GM12892 (cell line): ENCODE results near the gene PTPN22.

ENCODE experiments used
- DNase-seq: peaks from one replicate; pipeline ENCODE4 v3.0.0; 2011; ENCODE audit not compliant: insufficient read length
- FAIRE-seq: peaks from 2 replicates; lab custom pipeline; 2011; peaks lifted over from hg19 to GRCh38; lab: Jason Lieb, UNC
- POLR2A ChIP-seq: IDR thresholded peaks from 2 replicates; pipeline ENCODE4 v1.6.1; 2011; ENCODE audit warnings: low read depth, low read length, control low read depth
- POLR2AphosphoS5 ChIP-seq: IDR thresholded peaks from 2 replicates; pipeline ENCODE4 v1.6.1; 2011; ENCODE audit warnings: low read depth, low read length, control low read depth
- TAF1 ChIP-seq: IDR thresholded peaks from 2 replicates; pipeline ENCODE4 v1.6.1; 2011; ENCODE audit warnings: low read depth, mild to moderate bottlenecking, control low read depth, low read length, borderline replicate concordance

PTPN22 gene

GRCh38 chr1:113886417-113887401 is 15.2 kb upstream of the PTPN22 start:
- TF ChIP-seq POLR2AphosphoS5 (no peak), TAF1 (no peak), POLR2A (no peak)
- DNase-seq (no peak), FAIRE-seq (no peak)

- no peak for TF ChIP-seq POLR2AphosphoS5
- no peak for TF ChIP-seq TAF1
- TF ChIP-seq POLR2A: no peak
- DNase-seq (no peak), FAIRE-seq (no peak)
Observed at GRCh38 chr1:113881661-113882060, 10.1 kb upstream of the PTPN22 start.

- DNase-seq (no peak), FAIRE-seq (no peak)
- no peak for TF ChIP-seq TAF1
- no peak for TF ChIP-seq POLR2AphosphoS5
- TF ChIP-seq POLR2A: no peak
Observed at GRCh38 chr1:113879739-113880038, 8.2 kb upstream of the PTPN22 start.

- TF ChIP-seq TAF1 (no peak), POLR2AphosphoS5 (no peak), POLR2A (no peak)
- no peak for DNase-seq
- no peak for FAIRE-seq
Observed at GRCh38 chr1:113876176-113876575, 4.7 kb upstream of the PTPN22 start.

- TF ChIP-seq TAF1 (no peak), POLR2A (no peak), POLR2AphosphoS5 (no peak)
- no peak for DNase-seq
- FAIRE-seq: no peak
Observed at GRCh38 chr1:113875714-113876113, 4.2 kb upstream of the PTPN22 start.

GRCh38 chr1:113874012-113874879 is 2.7 kb upstream of the PTPN22 start:
- DNase-seq (no peak), FAIRE-seq (peak; percentile 91)
- TF ChIP-seq TAF1 (no peak), POLR2AphosphoS5 (no peak), POLR2A (no peak)

GRCh38 chr1:113872219-113872935 is 865 bp upstream of the PTPN22 start:
- DNase-seq (no peak), FAIRE-seq (no peak)
- no peak for TF ChIP-seq POLR2A
- TF ChIP-seq TAF1: no peak
- TF ChIP-seq POLR2AphosphoS5: no peak

- FAIRE-seq (no peak), DNase-seq (no peak)
- no peak for TF ChIP-seq TAF1
- TF ChIP-seq POLR2A: no peak
- TF ChIP-seq POLR2AphosphoS5: no peak
Observed at GRCh38 chr1:113870778-113871177, 734 bp downstream of the PTPN22 start.

- TF ChIP-seq POLR2AphosphoS5 (no peak), TAF1 (no peak), POLR2A (no peak)
- DNase-seq (no peak), FAIRE-seq (no peak)
Observed at GRCh38 chr1:113868387-113869083, 3.0 kb downstream of the PTPN22 start.

GRCh38 chr1:113861641-113862040 is 9.9 kb downstream of the PTPN22 start:
- DNase-seq: no peak
- TF ChIP-seq POLR2AphosphoS5 (no peak), TAF1 (no peak), POLR2A (no peak)
- FAIRE-seq: no peak
